Endothelial cell of coronary artery (primary cell): Measurements from ENCODE around the gene QKI. TPM values are rescaled to one million over a fixed set of nuclear protein-coding genes. Genes with fewer than 3 reads are reported as not detected.

Source experiments
- total RNA-seq: library from RNA; depleted of rRNA; stranded (reverse); fragments of >200 nt; gene quantifications from 2 replicates; pipeline ENCODE4 v1.2.3, GENCODE V29; 2014

The QKI gene
- total RNA-seq = 123 and 150 TPM in 2 replicates

GRCh38 chr6:163414117-163414945, at the start of gene QKI:
TSS of gene QKI (plus strand) at chr6:163414718. CDS start at chr6:163415194, 476 bp downstream.

